ENCODE data around the gene GPC6.

DNA sequence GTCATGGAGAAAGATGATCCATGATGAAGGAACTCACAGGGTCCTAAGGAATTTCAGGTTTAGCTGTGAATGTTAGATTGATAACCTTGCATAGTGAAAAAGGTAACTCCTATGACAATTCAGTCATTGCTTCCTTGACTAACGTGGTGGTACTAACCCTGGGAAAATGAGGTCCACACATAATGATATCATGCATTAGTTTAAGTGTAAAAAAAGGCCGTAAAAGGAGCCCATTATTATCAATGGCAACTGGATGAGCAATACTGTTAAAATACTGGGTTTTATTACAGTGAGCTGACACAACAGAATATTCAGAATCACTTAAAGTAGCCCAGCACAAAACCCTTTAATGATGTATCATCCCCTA lies 737.5 kb downstream of the GPC6 start:
- TF ChIP-seq, protein P1, sequence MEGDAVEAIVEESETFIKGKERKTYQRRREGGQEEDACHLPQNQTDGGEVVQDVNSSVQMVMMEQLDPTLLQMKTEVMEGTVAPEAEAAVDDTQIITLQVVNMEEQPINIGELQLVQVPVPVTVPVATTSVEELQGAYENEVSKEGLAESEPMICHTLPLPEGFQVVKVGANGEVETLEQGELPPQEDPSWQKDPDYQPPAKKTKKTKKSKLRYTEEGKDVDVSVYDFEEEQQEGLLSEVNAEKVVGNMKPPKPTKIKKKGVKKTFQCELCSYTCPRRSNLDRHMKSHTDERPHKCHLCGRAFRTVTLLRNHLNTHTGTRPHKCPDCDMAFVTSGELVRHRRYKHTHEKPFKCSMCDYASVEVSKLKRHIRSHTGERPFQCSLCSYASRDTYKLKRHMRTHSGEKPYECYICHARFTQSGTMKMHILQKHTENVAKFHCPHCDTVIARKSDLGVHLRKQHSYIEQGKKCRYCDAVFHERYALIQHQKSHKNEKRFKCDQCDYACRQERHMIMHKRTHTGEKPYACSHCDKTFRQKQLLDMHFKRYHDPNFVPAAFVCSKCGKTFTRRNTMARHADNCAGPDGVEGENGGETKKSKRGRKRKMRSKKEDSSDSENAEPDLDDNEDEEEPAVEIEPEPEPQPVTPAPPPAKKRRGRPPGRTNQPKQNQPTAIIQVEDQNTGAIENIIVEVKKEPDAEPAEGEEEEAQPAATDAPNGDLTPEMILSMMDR (IDR thresholded peaks at IDR 0.05) = no peak
- TF ChIP-seq POLR2A (IDR thresholded peaks at IDR 0.05) = no peak
